Amniotic epithelial cell (primary cell): Measurements from ENCODE around the gene EIF4E.
"Not testable (repeated sequence)": the region's sequence is repeated elsewhere in the genome, so short reads cannot be mapped to it uniquely, and the experiment has no call there.

Source experiments
- DNase-seq: peaks from one replicate; pipeline ENCODE4 v3.0.0-alpha.2; 2010; ENCODE audit warnings: low read depth

Gene EIF4E

DNA sequence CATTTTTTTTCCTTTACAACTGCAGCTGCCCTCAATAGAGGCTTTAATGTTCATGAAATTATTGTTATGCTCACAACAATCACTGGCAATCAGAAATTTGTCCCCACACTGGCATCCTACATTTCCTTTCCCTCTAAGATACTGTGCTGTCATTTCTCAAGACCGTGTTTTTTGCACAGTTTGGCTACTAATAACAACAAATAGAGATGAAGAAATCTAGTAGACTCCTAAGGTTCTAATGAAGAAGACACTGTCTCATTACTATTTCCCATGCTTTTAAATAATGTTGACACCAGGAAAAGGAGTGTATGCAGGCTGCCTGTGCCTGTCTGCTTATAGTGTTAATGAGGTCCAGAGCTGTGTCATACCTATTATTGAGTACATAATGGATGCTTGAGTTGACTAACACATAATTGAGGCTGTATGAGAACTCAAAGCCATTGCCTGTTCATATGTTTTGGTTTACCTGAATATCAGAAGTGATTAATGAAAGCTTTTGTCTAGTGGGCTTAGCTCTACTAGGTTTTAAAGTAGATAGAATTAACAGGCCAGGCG, 1.5 kb upstream of the EIF4E start:
- DNase-seq = no peak

DNA sequence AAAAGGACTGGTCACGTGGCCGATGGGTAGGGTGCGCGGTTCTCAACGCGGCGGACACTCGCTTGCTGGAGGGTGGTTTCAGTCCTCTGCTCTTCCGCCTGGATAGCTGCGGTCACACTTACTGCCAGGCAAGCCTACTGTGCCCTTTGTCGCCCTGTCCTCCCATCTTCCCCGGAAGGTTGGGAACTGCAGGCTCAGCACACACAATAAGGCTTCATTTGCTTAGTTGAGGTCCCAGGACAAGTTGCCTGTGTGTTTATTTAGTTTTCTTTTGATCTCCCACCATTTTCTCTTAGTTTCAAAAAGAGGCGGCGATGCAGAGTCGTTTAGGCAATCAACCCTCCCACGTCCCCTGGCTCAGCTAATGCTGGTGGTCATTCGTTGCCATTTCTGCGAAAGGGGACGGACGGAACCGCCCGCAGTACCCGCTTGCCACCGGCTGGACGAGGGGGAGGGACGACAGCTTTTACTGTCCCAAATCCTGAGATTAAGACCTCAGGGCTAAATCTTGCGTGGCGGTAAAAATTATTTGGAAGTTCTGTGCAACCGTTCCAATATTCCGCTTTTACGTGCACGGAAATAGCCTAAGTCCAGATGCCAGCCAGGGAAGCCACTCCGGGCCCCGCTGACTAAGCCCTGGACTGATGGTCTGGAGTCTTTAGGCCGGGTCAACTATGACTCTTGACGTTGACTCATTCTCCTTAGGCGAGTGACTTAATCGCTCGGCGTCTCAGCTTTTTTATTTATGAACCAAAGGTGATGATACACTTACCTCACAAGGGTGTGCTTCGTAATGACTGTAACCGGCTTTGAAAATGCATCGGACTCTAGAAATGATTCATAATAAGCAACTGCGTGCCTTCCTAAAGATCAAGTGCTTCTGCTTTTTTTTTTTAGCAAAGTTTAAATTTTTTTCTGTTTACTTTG, 671 bp upstream of the EIF4E start:
- DNase-seq = peak; percentile 98

DNA sequence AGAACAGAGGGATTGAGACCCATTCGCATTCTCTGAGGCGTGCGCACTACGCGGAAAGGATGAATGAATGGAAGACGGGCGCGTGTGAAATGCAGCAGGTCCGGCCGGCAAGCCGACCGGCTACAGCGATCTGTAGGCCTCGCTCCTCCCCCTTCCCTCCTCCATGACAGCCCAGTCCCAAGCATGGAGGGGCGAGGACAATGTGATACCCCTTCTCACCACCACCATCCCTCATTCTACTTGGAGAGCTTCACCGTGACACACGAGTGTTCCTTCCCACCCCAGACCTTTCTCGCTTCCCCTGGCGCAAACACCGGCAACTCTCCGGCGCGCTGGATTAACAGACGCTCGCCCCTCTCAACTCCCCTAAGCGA, 815 bp downstream of the EIF4E start:
- peak; percentile 80 for DNase-seq

DNA sequence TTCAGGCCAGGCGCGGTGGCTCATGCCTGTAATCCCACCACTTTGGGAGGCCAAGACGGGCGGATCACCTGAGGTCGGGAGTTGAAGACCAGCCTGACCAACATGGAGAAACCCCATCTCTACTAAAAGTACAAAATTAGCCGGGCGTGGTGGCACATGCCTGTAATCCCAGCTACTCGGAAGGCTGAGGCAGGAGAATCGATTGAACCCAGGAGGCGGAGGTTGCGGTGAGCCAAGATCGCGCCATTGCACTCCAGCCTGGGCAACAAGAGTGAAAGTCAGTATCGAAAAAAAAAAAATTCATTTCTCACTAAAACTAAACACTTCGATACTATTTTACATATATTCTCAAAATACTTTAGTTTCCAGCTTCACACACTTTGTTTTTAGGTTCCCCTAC, 2.7 kb downstream of the EIF4E start:
- DNase-seq = not testable (repeated sequence)

DNA sequence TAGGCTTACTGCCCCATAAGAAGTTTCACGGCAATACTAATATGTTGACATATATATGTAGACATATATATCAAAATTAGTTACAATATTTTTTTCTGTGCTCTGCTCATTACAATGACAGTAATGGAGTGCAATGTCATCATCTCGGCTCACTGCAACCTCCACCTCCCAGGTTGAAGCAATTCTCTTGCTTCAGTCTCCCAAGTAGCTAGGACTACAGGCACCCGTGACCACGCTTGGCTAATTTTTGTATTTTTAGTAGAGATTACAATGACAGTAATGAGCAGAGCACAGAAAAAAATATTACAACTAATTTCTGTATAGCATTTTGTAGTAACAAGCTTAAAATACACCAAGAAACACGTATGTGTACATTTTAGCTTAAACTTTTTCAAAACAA, 7.6 kb downstream of the EIF4E start:
- DNase-seq = no peak

DNA sequence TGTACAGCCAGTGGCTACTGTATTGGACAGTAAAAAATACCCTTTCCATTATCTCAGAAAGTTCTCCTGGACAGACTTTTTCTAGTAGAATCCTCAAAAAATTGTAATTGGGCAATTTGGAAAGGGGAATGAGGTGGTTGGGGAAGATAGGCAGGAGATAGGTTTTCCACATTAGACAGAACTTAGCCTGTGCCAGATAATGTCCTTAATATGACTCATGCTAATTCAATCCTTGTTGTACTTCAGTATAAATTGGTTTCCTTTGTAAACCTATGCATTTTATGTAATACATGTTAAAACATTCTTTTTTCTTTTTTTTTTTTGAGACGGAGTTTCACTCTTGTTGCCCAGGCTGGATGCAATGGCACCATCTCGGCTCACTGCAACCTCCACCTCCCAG, 8.9 kb downstream of the EIF4E start:
- DNase-seq = peak; percentile 68

DNA sequence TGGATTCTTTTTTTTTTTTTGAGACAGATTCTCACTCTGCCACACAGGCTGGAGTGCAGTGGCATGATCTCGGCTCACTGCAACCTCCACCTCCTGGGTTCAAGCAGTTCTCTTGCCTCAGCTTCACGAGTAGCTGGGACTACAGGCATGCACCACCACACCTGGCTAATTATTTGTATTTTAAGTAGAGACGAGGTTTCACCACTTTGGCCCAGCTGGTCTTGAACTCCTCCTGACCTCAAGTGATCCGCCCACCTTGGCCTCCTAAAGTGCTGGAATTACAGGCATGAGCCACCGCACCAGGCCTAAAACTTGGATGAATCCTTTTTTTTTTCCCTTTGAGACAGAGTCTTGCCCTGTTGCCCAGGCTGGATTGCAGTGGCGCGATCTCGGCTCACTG, 18.2 kb downstream of the EIF4E start:
- DNase-seq = peak; percentile 8

DNA sequence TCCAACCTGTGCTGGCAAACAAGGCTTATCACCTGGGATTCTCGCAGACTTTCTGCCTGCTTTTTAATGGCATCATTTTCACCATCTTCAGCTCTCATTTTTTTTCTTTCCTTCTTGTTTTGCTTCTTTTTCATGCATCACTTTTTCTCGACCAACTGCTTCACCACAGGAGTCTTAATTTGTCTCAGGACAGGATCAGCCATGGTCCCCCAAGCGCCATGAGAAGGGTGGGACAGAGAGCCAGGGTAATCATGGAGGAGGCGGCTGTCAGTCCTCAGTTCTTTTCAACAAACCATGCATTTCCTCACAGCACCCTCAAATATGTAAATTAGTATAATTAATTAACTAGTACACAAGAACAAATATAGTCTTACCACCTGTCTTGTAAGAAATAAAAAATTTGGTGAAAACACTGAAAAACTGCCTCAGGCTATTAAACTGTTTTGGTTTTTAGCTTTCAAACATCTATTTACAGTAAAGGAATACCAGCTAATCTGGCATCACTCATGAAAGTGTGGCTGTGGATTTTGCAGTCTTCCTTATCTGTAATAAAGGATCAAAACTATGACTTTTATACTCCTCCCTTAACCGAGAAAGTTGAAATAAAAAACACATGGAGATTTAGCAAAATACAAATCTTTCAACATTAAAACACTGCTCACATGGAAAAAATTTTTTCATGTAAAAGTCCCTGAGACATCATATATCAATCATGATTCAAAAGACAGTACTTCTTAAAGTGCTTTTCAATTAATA, 19.1 kb downstream of the EIF4E start:
- DNase-seq = peak; percentile 41

DNA sequence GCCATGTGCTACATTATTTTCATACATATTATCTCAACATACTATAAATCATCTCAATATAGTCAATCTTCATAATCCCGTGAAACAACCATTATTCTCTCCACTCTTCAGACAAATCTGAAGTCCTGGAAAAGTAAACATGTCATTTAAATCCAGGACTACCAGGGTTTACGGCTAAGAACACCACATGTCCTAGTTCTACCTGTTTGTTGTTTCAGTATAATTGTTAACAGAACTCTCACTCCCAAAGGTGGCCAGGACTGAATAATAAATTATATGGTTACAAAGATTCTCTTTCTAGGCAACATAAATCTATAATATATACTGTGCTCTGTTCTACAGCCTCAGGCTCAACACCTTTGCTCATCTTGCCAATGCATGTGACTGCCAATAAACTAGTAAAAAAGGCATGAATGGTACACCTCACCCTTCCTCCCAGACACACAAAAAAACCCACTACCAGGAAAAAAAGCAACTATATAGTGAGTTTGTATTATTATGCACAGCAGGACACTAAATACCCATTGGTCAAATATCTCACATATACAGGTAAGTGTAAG, 20.1 kb downstream of the EIF4E start:
- DNase-seq = no peak

DNA sequence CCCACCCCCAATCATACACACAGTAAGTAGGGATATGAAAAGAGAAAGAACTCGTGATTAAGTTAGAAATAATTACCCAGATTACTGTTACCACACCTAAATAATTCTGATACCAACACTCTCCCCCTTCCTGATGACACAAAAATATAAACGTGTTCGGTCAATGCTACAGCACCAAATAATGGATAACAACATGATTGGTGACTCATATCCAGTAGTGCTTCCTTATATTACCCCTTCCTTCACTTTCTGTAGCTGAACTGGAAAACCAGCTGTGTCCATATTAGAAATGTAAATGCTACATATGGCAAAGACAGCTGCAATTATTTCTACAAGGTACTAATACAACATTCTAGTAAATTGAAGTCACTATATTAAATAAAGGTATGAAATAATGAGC, 20.8 kb downstream of the EIF4E start:
- DNase-seq = no peak

DNA sequence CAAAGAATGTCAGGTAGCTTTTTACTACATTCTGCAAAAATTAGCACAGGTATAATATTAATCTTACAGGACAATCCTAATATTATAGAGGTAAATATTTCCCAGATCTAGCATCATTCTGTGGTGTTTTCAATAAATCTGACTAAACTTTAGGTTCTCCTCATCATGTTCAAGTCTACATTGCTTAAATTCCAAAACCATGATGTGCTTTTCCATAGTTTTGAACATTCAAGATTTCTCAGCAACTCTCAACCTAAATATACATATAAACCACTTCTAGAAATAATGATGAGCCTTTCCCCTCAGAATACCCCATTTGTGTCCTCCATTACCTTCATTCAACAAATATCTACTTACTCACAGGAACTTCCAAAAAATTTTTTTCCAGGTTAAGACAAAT, 23.1 kb downstream of the EIF4E start:
- DNase-seq = peak; percentile 16

DNA sequence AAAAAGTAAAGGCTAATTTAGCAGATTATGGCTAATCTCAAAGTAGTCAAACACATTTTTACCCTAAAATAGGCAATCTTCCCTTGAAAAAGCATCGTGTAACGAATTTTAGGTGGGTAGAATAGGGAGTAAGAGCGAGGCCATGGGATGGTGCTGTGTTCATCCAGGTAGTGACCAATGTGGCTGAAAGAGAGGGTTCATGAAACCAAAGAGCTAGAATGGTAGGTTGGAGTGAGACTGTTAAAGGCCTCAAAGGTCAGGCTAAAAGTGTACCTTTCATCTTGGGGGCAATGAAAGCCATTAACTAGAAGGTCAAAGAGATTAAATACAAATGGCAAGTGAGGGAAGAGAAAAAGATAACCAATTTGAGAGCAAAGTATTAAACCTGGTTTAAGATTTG, 23.6 kb downstream of the EIF4E start:
- DNase-seq = no peak

DNA sequence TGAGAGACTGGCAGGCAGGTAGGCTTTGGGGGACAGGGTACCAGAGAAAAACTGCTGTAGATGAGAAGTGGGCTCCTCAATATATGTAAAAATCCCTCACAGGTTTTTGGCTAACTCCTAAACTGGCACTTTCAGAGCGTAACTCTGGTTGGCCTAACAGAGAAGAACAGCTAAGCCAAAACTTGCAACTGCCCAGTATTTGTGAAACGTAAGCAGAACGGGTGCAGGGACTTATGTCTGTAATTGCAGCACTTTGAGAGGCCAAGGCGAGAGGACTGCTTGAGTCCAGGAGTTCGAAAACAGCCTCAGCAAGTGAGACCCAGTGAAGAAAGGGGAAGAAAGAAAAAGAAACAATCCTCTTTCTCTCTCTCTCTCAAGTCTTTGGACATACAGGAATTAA, 25.0 kb downstream of the EIF4E start:
- no peak for DNase-seq

DNA sequence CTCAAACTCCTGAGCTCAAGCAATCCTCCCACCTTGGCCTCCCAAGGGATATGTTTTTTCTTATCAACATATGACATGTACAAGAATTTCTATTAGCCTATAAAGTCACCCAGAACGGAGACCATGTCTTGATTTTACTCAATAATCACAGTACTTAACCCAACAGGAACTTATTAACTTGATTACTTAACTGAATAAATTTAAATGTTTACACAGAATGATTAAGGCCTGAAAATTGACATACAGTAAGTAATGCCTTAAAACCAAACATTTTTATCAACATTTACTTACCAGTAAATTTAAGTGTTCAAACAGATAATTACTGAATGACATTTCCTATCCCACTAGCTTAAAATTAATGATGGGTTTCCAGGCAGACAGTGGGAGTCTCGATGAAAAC, 25.4 kb downstream of the EIF4E start:
- no peak for DNase-seq

DNA sequence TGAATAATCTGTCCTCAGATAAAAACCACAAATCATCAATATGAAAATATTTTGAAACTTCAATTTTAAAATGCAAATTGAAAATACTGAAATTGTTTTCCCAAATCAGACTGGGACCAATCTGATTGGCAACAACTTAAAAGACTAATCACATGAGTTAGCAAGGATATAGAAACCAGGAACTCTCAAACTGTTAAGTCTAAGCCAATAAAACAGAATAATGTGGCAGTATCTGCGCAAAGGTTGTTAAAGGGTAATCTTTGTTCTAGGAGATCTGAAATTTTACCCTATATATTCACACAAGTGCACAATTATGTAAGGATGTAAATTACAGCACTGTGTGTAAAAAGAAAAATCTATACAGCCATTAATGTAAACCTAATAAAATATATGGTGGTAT, 29.7 kb downstream of the EIF4E start:
- no peak for DNase-seq

DNA sequence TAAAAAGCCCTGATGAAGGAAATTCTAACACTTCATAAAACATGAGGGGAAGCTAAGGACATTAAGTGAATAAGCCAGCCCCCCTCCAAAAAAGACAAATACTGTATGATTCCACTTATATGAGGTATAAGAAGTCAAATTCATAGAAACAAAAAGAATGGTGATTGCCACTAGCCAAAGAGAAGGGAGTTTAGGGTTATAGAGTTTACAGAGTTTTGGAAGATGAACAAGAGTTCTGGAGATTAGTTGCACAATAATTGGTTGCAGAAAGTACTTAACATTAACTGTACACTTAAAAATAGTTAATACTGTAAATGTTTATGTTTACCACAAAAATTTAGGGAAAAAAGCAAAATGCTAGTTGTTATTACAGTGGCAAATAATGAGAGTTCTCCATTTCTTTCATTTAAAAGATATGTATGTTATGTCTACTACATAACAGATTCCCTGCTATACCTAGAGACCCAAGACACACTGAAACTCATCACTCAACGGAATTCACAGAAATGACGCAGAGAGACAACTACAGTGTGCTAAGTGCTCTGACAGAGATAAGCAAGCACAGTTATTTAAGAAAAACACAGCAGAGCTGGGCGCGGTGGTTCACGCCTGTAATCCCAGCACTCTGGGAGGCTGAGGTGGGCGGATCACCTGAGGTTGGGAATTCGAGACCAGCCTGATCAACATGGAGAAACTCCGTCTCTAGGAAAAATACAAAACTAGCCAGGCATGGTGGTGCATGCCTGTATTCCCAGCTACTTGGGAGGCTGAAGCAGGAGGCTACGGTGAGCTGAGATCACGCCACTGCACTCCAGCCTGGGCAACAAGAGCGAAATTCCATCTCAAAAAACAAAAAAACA, 37.2 kb downstream of the EIF4E start:
- peak; percentile 70 for DNase-seq

DNA sequence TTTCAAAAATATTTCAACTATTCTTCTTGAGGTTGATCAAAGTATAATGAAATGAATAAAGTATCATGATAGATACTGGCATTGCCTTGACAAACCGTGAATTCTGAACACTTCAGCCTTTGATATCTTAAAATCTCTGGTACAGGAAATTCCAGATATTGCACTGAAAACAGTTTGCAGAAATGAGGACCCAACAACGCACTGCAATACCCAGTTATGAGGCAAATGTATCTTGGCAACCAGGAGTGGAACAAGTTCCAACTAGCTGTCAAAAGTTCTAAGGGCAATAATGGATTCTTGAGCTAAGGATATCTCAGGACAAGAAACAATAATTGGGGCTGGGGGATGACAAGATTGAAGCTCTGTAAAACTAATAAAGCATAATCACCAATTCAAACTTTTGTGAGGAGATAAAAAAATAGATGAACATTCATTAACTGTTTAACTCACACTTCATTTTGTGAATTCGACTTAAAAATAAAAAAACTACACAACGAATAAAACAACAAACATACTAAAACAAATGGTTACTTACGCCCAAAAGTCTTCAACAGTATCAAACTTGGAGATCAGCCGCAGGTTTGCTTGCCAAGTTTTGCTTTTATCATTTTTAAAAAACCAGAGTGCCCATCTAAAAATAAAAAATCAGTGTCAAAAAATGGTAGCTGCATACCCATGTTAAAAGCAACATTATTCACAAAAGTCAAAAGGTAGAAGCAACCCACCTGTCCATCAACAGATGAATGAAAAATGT, 38.1 kb downstream of the EIF4E start:
- peak; percentile 39 for DNase-seq

DNA sequence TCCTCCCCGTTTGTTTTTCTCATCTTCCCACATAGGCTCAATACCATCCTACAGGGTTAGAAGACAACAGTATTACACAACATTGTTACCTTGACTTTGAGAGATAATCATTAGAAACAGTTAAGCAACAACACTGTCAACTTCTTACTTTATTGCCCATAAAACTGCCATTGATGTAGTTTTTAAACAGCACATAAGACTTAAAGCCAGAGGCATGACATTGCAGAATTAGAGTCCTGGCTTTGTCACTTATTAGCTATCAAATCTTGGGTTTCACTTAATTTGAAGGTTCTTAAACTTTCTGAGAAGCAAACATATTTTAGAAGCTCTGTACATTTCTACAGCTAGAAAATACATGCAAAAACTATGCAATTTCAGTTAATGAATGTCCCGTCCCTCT, 41.8 kb downstream of the EIF4E start:
- peak; percentile 10 for DNase-seq

DNA sequence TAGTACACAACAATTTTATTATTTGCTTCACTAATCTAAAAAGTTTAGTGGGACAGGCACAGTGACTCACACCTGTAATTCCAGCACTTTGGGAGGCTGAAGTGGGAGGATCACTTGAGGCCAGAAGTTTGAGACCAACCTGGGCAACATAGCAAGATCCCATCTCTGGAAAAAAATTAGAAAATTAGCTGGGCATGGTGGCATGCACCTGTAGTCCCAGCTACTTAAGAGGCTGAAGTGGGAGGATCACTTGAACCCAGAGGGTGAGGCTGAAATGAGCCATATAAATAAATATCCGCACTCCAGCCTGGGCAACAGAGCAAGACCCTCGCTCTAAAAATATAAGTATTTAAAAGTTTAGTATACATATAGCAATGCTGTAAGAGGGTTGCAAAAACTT, 42.6 kb downstream of the EIF4E start:
- DNase-seq = not testable (repeated sequence)

DNA sequence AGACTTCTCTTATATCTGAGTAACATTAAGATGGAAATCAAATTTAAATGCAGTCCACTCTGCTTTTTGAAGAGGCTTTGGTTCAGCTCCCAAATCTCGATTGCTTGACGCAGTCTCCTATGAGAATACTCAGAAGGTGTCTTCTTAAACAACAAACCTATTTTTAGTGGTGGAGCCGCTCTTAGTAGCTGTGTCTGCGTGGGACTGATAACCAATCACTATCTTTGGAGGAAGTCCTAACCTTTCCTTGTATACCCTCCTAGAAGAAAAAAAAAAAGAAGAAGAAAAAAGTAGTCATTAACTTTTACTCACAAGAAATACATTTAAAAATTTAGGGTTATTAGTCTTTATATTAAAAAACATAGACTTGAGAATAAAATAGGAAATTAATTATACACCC, 48.0 kb downstream of the EIF4E start:
- not testable (repeated sequence) for DNase-seq

DNA sequence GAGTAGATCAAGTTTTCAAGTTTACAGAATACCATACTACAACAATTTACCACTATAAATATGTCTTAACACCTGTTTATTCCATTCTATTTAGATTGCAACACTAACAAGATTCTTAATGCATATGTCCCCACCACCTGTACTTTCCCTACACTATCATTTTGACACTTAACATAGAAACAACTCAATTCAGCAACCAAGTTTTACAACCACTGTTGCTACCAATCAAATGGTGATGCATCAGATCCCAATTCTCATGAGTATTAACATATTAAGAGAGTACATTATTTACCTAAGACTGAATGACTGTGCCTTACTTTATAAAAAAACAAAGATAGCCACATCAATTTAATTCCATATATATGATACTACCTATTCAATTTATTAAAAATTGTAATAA, 49.4 kb downstream of the EIF4E start:
- DNase-seq = no peak
